Measurements from ENCODE around the gene LRRC53. TPM values are rescaled to one million over a fixed set of nuclear protein-coding genes. Genes with fewer than 3 reads are reported as not detected.

LRRC53 gene
- total RNA-seq, 1 donor from 2014 or later = not detected

GRCh38 chr1:74430342-74430934, 82.0 kb downstream of the LRRC53 start:
- no peak for DNase-seq

DNA sequence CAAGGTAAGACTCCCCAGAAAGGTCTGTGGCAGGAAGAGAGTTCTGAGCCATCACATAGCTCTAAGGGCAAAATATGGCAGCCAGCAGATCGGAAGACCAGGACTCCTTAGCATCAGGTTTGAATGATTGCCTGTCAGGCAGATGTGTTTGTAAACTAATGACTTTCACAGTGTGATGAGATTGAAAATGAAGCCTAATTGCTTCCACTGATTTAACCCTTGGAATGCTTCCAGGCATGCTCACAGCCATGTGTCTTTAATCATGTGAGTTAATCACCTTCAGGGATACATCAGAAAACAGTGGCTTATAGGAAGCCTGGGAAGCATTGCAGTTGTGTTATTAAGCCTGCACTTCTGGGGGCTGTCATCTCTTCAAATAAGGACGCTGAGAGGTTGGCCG, 82.8 kb downstream of the LRRC53 start:
- no peak for DNase-seq

- no peak for DNase-seq
These were observed 84.7 kb downstream of the LRRC53 start for GRCh38 chr1:74427681-74428080.

GRCh38 chr1:74426208-74426937, 86.0 kb downstream of the LRRC53 start:
- no peak for DNase-seq

- DNase-seq = no peak
These were observed 86.7 kb downstream of the LRRC53 start for GRCh38 chr1:74425676-74426075.

GRCh38 chr1:74423471-74423870, 88.9 kb downstream of the LRRC53 start:
- no peak for DNase-seq

DNA sequence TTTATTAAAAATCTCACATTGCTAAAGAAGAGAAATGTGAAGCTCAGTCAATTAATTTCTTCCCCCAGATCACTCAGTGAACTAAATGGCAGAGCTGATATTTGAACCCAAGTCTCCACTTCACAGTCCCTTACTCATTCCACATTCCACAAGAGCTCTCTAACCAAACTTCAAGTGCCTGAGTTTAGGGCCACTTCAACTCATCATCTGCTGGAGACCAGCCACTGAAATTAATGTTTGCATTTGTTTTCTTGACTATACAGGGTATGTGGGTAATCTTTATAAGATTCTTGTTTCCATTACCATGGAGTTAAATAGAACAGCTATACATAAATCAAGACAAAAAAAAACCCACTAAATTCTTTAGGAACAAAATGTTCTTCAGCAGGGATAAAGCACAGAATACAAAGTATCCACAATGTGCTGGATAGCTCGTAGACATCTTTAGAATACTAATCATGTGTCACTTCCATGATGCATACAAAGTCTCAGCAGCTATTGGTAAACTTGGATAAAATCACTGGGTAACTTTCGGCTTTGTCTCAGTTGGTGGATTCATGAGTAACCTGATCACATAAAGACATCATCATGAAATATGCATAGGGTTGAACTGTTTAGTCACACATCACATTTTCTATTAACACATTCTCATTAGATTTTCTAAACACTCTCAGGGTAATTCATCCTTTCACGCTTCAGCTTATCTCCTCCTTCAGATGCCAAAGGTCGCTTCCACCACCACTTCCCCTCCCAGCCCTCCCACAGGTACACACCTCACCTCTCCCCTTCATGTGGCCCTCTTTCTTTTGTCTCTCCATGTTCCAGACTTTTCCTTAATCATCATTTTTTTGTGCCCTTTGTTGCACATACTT, 89.8 kb downstream of the LRRC53 start:
- no peak for DNase-seq

- DNase-seq = no peak
These were observed 91.9 kb downstream of the LRRC53 start for GRCh38 chr1:74420467-74420866.

Other genes starting within 250 kb of the LRRC53 start
- gene ERICH3, start 161.2 kb upstream of the LRRC53 start, total RNA-seq = 0.10 TPM
- gene CRYZ, start 220.4 kb upstream of the LRRC53 start, total RNA-seq = 30.4 TPM
- gene TYW3, start 220.5 kb upstream of the LRRC53 start, total RNA-seq = 13.1 TPM